HG03442 (cell line): ENCODE data around the gene C14orf132.

Experiments used
- ATAC-seq: cut with Tn5 transposase; IDR thresholded peaks from one replicate; pipeline ENCODE4 v1.9.1; 2021; ENCODE audit warnings: mild to moderate bottlenecking, moderate library complexity; ENCODE audit not compliant: unreplicated experiment

Gene C14orf132

GRCh38 chr14:96039633-96040311 is 610 bp downstream of the C14orf132 start:
- no peak for ATAC-seq

GRCh38 chr14:96040828-96041371 is 1.7 kb downstream of the C14orf132 start:
- ATAC-seq: no peak

- no peak for ATAC-seq
Observed at GRCh38 chr14:96042248-96042930, 3.2 kb downstream of the C14orf132 start.

- ATAC-seq: no peak
Observed at GRCh38 chr14:96046630-96047029, 7.5 kb downstream of the C14orf132 start.

GRCh38 chr14:96047101-96047500 is 7.9 kb downstream of the C14orf132 start:
- ATAC-seq: no peak

GRCh38 chr14:96049932-96050331 is 10.8 kb downstream of the C14orf132 start:
- ATAC-seq: no peak

GRCh38 chr14:96050482-96050881 is 11.3 kb downstream of the C14orf132 start:
- ATAC-seq: no peak

GRCh38 chr14:96051231-96051630 is 12.1 kb downstream of the C14orf132 start:
- no peak for ATAC-seq

- no peak for ATAC-seq
Observed at GRCh38 chr14:96051642-96052540, 12.7 kb downstream of the C14orf132 start.

GRCh38 chr14:96052541-96053247 is 13.5 kb downstream of the C14orf132 start:
- ATAC-seq: no peak

GRCh38 chr14:96053248-96053599 is 14.1 kb downstream of the C14orf132 start:
- no peak for ATAC-seq

- ATAC-seq: no peak
Observed at GRCh38 chr14:96053600-96054381, 14.6 kb downstream of the C14orf132 start.

- ATAC-seq: no peak
Observed at GRCh38 chr14:96054661-96055060, 15.5 kb downstream of the C14orf132 start.

- ATAC-seq: no peak
Observed at GRCh38 chr14:96055065-96055752, 16.0 kb downstream of the C14orf132 start.

GRCh38 chr14:96055753-96056508 is 16.8 kb downstream of the C14orf132 start:
- ATAC-seq: no peak

- no peak for ATAC-seq
Observed at GRCh38 chr14:96056509-96057422, 17.6 kb downstream of the C14orf132 start.

- ATAC-seq: no peak
Observed at GRCh38 chr14:96057738-96058137, 18.6 kb downstream of the C14orf132 start.
